HEK293T (cell line): ENCODE results near the gene ASB3.

Experiments used
- HDGF ChIP-seq: fragments of 450-650 bp; IDR thresholded peaks from 2 replicates; pipeline ENCODE4 v1.6.1; 2017; ENCODE audit warnings: antibody characterized with exemption, borderline replicate concordance
- SP1 ChIP-seq: fragments of 450-650 bp; IDR thresholded peaks from 2 replicates; pipeline ENCODE4 v1.6.1; 2017

DNA sequence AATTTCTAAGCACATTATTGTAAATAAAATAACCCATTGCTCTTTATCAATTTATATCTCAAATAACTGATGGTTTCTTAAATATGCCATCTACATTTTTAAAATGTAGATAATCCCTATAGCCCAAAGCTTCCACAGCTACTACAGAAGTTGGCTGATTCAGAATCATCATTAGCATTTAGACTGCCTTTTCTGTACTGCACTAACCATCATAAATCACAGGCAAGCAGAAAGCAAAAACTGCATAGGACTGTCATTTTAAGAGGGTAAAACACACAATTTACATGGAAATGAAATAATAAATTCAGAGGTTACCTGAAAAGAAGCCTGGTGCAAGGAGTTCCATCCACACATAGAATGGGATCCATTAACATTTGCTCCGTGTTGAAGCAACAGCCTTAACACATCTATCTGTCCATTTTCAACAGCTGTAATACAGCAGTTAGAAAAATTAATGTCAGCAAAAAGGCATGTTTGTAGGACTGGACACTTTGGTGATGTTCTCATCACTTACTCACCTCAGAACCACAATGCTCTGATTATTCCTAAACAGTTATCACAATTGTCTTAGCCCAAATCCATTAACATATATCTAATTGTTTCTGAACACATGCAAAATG, 57.5 kb downstream of the ASB3 start:
- TF ChIP-seq HDGF = no peak
- no peak for TF ChIP-seq SP1
